Measurements from ENCODE around the gene HPCAL1.

Gene HPCAL1

DNA sequence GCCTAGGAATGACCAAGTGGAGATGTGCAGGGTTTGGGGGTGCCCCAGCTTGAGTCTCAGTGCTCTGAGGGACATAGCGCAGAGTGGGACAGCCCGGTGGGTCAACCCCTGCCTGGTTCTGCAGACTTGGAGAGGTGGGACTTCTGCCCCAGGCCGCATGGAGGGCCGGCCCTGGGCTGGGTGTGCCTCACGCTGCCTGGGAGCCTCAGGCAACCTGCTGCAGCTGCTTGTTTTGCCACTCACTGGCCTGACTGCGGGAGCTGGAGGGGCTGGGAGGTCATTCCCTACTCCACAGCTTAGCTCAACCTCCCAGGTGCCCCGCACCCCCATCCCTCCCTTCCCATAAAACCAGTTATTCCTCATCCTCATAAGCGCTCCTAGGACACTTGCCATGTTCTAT lies 112.3 kb downstream of the HPCAL1 start:
- in situ Hi-C loops (cut with MboI; ENCODE audit: low sequenced_read_pairs) = no loop called here

DNA sequence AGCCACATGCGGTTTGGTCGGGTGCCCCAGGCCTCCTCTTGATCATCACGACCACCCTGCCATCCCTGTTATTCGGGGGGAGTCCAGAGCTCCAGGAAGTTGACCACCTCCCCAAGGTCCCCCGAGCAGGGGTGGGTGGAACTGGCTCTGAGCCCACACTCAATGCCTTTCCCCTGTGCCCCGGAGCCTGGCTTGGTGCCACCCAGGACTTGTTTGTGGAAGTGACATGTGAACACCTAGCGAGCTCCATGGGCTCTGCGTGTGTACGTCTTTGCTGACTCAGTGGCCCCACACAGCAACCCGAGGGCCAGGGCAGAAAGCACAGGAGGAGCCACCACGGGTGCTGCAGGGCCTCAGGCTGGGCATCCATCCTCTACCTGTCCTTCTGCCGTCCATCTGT lies 112.9 kb downstream of the HPCAL1 start:
- in situ Hi-C loops (cut with MboI; ENCODE audit: low sequenced_read_pairs) = no loop called here

DNA sequence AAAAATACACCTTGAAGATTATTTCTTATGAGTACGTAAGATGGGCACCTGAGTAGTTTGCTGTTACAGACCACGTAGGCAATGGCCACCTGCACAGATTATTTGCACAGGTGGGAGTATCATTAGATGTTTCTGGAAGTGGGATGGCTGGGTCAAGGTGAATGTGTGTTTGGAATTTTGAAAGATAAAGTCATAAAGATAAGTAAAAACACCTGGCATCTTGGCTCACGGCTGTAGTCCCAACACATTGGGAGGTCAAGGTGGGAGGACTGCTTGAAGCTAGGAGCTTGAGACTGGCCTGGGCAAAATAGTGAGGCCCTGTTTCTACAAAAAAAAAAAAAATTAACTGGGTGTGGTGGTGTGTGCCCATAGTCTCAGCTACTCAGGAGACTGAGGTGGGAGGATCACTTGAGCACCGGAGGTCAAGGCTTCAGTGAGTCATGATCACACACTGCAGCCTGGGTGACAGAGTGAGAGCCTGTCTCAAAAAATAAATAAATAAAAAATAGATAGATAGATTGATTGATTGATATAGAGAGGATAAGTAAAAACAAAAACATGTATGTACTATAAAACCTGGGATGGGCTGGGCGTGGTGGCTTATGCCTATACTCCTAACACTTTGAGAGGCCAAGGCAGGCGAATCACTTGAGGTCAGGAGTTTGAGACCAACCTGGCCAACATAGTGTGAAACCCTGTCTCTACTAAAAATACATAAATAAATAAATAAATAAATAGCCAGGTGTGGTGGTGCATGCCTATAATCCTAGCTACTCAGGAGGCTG lies 115.0 kb downstream of the HPCAL1 start:
- in situ Hi-C loops (cut with MboI; ENCODE audit: low sequenced_read_pairs) = no loop called here

DNA sequence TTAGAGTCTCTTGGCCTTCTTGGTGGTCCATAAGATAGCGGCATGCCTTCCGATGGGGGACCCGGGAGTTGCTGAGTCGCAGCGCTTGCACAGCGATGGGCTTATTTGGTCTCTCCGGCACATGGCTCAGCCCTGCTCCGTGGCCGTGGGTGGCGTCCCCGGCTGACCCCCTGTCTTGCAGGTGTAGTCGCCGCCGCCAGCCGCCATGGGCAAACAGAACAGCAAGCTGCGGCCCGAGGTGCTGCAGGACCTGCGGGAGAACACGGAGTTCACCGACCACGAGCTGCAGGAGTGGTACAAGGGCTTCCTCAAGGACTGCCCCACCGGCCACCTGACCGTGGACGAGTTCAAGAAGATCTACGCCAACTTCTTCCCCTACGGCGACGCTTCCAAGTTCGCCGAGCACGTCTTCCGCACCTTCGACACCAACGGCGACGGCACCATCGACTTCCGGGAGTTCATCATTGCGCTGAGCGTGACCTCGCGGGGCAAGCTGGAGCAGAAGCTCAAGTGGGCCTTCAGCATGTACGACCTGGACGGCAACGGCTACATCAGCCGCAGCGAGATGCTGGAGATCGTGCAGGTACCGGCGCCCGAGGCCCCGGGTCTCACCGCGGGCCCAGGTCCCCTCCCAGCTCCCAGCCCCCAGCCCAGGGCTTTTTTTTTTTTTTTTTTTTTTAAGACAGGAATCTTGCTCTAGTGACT lies 117.0 kb downstream of the HPCAL1 start:
- in situ Hi-C loops (cut with MboI; ENCODE audit: low sequenced_read_pairs) = no loop called here

DNA sequence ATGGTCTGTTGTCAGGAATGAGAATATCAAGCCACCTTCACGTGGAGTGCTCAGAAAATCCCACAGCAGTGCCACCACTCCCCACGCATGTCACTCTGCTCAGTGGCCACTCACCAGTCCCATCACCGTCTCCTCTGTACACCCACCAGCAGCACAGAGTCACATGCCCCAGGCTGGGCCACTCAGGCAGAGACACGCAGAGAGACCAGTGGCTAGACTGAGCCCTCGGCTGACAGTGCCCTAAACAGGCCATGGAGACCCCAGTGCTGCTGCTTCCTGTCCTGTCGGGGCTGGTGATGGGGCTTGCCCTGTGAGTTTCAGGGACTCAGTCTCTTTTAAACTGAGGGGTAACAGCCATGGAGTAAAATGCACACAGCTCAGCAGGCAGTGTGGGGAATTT lies 119.5 kb downstream of the HPCAL1 start:
- in situ Hi-C loops (cut with MboI; ENCODE audit: low sequenced_read_pairs) = no loop called here

DNA sequence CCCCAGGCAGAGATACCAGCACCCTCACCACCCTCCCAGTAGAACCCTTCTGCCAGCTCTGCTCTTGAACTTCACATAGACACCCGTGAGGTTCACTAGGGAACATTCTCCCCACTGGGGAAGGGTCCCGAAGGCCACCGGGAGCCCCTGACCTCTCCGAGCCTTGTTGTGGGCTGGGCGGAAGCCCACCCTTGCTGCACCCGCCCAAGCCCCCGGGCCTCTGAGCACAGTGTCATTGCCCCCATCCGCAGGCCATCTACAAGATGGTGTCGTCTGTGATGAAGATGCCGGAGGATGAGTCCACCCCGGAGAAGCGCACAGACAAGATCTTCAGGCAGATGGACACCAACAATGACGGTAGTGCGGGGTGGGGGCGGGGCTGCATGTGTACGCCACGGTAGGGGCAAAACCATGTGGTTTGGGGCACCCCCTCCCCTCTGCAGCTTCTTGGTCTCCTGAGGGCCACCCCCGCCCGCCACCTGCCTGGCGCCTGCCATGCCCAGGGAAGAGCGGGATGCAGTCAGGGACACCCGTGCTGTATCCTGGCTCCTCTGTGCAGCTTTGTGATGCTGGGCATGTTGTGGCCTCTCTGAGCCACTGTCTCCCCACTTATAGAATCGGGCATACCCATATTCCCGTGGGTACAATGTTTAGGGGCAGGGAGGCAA lies 120.2 kb downstream of the HPCAL1 start:
- in situ Hi-C loops (cut with MboI; ENCODE audit: low sequenced_read_pairs) = no loop called here

DNA sequence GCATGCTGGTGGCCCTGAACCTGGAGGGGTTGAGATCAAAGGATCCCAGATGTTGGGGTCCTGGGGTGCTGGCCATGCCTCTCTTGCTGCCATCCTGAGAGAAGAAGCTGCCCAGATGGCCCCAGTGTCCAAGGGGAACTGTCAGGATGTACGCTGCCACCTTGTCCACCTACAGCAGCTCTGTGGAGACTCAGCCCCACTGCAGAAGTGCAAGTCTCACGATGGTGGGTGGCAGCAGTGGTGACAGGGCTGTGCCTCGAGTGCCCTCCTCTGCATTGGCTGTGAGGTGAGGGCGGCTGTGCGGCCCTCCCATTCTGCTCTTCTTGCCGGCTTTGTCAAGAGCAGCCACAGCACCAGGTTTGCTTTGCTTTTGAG lies 120.7 kb downstream of the HPCAL1 start:
- in situ Hi-C loops (cut with MboI; ENCODE audit: low sequenced_read_pairs) = no loop called here

DNA sequence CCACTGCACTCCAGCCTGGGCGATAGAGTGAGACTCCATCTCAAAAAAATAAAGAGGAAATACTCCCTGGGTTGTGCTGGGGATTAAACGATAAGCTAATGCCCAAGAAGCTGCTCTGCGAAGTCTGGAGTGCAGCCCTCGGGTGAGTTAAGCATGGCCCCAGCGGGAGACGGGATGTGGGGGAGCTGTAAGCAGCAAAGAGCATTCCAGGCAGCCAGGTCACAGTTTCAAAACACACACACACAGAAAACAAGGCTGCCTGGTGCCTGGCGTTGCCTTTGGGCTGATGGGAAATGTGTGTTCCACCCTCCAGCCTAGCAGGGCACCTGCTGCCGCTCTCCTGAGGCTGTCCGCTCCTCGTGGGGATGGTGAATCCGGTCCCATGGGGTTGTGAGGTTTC lies 121.3 kb downstream of the HPCAL1 start:
- in situ Hi-C loops (cut with MboI; ENCODE audit: low sequenced_read_pairs) = no loop called here

DNA sequence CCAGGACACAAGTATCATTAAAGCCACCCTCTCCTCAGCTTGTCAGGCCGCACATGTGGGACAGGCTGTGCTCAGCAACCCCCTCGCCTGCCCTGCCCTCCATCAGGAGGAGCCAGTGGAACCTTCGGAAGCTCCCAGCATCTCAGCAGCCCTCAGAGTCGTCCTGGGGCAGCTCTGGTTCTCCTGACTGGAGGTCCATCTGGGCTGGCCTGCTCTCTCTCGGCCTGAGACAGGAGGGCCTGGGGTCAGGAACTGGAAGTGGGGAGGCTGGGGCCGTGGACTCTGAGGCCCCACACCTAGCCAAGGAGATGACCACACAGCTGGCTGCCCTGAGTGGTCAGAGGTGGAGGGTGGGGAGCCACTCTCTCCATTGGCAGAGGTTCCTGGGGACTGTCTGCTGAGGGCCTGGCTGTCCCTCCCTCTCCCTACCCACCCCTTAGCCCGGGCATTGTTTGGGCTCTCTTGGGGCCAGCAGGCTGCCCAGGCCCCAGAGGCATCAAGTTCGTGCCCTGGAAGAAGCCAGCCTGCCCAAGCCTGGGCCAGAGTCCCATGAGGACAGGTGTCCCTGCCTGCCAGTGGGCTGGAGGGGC lies 122.3 kb downstream of the HPCAL1 start:
- in situ Hi-C loops (cut with MboI; ENCODE audit: low sequenced_read_pairs) = no loop called here

DNA sequence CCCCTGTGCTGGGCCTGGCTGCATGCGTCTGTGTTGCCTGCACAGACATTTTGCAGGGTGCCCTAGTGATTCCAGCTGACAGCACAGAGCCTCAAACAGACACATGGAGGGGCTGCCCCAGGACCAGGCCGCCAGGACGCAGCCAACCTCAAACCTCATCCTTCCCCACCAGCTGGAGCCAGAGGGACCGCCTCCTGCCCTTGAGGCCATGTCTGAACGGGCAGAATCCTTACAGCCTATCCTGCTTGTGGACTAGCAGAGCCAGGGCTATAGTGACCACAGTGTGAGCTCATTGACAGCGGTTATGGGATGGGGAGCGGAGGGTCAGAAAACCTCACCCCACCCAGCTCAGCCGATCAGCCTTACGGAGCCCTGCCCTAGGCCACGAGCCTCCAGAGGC lies 123.0 kb downstream of the HPCAL1 start:
- in situ Hi-C loops (cut with MboI; ENCODE audit: low sequenced_read_pairs) = no loop called here

DNA sequence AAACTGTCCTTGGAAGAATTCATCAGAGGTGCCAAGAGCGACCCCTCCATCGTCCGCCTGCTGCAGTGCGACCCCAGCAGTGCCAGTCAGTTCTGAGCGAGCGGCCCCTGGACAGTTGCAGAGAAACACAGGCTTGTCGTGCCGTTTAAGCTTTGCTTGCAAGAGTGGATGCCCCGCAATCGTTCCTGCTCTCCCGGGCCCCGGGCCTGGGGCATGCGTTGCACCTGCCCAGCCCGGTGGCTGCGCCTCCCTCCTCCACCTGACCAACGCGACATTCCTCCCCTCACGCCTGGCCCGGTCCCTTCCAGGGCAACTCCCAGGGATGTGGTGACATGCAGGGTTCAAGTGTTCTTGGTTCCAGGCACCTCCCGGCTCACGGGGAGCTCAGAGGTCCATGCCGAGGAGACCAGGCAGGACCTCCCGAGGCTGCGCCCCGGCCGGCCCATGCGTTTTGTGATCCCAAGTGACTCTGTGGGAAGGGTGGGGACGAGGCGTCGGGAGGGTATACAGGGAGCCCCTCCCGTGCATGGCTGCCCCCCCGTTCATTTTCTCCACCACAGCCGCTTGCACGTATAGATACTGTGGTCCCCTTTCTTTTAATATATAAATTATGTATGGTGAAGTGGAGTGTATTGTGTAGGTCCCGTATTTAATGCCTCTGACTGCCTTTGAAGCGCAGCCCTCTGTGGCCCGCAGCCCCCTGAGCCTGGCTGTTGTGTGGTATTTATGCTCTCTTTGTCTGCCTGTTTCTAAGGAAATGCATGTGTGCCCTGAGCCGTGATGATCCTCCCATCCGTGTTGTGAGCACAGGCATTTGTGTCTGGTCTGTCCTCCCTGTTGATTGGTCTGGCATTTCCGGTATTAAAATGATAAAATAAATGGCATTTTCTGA lies 124.3 kb downstream of the HPCAL1 start:
- in situ Hi-C loops (cut with MboI; ENCODE audit: low sequenced_read_pairs) = no loop called here

DNA sequence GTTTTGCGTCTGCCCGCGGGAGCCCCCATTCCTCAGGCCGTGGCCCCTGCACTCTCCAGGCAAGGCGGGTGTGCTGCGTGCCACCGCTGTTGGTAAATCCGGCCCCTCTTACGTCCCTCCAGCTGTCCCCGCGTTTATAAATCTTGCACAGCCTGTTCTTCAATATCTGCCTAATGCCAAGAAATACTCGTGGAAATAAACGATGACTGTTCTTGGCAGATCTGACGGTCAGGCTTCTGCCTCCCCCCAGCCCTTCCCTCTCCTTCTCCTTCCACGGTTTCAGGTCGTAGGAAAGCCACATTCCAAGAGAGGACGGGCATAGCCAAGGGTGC lies 124.9 kb downstream of the HPCAL1 start:
- in situ Hi-C loops (cut with MboI; ENCODE audit: low sequenced_read_pairs) = no loop called here

DNA sequence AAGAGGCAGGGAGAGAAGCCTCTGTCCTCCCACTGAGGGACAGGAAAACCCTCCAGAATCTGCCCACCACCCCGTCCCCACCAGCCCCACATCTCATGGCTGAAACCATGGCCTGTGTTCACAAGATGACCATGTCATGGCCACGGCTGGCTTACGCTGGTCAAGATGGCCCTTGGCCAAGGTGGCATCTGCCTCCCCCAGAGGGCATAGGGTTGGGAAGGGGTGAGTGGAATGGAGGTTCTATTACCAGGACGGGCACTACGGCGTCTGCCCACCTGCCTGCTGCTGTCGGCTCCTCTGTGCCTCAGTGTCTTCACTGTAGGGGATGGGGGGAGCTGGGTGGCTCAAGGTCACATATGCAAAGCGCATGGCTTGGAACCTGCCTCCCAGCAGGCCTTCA lies 125.7 kb downstream of the HPCAL1 start:
- in situ Hi-C loops (cut with MboI; ENCODE audit: low sequenced_read_pairs) = no loop called here

DNA sequence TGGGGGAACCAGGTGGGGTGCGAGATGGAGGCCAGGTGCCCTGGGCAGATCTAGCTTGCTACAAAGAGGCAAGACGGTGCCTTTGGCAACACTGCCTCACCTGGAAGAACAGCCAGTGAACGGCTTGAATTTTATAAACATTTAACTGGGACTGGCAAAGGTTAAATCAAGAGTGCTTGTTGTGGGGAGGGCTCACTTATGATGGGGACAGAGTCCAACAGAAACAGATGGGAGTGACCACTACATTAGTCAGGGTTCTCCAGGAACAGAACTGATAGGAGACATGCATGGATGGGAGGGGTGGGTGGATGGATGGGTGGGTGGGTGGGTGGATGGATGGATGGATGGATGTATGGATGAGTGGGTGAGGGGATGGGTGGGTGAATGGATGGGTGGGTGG lies 126.2 kb downstream of the HPCAL1 start:
- in situ Hi-C loops (cut with MboI; ENCODE audit: low sequenced_read_pairs) = no loop called here

DNA sequence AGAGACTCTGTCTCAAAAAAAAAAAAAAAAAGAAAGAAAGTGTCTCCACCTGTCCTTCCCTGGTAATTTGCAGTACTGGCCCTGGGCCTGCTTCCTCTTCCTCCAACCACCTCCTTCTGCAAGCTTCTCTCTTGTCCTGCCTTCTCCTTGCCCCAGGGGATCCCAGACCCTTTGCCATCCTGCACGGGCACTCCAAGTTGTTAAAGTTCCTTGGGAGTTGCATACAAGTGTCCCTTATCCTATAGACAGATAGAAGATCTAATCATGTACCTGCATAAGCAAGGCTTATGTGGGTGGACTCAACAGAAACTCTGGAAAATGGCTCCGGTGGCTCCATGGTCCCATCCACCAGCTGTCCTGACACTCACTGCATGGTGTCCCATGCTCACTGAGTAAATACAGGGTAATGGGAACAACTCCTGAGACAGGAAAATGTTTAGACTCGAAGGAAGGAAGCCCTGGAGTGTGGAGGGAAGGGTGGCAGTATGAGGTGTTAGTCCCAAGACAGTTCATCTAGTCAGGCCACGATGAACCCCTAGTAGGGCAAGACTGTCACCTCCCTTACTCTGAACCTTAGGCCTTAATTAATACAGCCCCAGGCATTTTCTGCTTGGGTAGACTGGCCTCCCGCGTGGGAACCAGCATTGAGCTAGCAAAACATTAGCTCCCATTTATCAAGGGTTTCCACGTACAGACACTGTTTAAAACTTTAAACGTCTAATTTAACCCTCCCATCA lies 128.3 kb downstream of the HPCAL1 start:
- in situ Hi-C loops (cut with MboI; ENCODE audit: low sequenced_read_pairs) = no loop called here

DNA sequence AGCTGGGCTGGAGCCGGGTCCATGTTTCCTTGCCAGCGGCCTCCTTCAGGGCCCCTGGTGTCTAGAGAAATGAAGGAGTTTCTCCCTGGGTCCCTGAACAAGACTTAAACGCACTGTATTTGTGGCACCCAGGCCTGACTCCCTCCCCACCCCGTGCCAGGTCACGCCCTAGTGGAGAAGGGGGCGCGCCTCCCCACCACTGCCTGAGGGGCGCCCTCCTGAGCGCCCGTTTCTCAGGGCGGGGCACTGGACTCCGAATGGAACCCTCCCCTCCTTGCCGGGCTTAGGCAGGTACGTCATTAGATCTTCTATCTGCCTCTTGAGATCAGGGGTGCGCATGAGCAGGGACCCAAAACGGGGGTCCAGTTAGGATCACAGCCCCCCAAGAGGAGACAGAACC lies 129.1 kb downstream of the HPCAL1 start:
- in situ Hi-C loops (cut with MboI; ENCODE audit: low sequenced_read_pairs) = no loop called here

DNA sequence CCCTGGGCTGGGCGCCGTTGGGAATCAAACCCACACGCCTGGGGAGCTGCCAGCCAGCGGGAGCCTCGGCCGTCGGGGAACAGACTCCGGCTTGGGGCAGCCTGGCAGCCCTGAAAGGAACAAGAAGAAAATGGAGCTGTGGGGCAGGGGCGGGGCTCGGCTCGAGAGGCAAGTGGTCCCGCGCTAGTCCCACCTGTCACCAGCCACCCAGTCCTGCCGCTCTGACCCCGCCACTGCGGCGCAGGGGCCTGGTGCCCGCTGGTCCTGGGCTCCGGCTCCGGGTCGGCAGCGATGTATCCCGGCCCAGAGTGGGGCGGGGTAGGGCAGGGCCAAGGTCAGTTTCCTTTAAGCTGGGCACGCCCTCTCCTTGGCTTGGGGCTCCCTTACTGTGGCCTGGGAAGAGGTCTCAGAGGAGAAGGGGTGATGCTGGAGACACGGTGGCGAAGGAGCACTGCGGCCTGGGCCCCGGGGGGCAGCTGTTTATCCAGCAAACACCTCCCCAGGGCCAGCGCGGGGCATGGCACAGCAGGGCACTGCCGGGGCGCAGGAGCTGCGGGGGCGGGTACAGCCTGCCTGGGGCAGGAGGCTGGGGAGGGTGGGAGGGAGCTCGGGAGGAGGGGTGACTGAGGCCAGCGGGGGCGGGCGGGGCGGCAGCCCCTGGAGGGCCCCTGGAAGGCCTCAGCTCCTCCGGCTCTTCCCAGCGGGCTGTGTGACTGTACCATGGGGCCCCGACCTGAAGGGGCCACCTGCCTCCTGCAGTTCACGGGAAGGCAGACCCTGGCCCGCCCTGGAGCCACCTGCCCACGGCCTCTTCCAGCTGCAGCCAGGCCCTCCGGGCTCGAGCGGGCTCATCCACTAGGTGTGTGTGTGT lies 129.8 kb downstream of the HPCAL1 start:
- in situ Hi-C loops (cut with MboI; ENCODE audit: low sequenced_read_pairs) = no loop called here

DNA sequence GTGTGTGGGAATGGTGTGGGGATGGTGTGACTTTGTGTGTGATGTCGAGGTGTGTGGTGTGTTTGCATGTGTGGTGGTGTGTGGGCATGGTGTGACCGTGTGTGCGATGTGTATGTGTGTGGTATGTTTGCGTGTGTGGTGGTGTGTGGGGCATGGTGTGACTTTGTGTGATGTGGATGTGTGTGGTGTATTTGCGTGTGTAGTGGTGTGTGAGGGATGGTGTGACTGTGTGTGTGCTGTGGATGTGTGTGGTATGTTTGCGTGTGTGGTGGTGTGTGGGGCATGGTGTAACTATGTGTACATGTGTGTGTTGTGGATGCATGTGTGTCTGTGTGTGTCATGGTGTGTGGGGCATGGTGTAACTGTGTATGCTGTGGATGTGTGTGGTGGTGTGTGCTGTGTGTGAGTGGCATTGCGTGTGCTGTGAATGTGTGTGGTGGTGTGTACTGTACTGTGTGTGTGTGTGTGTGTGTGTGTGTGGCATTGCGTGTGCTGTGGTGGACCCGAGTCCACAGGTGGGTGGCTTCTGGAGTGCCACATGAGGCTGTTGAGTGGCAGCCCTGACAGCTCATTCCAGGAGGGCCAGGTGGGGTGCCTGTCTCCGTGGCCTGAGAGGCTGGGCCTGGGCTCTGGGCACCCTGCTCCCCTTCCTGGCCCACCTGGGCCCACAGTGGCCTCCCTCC lies 130.7 kb downstream of the HPCAL1 start:
- in situ Hi-C loops (cut with MboI; ENCODE audit: low sequenced_read_pairs) = no loop called here

All from hTERT RPE-1 (cell line).